ENCODE data around the gene TSSK6.

TSSK6 gene

DNA sequence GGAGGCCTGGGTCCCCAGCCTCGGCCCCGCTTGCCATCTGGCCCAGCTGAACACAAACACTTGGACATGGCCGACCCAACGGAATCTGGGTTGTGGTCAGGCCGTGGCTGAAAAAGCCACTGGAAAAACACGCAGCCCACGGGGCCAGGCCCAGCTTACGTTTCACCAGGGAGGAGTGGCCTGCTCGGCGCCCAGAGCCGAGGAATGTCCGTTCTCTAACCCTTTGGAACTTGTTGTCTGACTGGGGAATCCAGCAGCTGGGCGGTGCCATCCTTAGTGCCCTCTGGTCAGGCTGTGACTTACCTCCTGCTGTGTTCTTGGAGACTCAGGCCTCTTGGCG lies 36.5 kb upstream of the TSSK6 start:
- TF ChIP-seq TCF12 (IDR thresholded peaks at IDR 0.05; ENCODE audit: low read depth): no peak
- TF ChIP-seq, protein P1, sequence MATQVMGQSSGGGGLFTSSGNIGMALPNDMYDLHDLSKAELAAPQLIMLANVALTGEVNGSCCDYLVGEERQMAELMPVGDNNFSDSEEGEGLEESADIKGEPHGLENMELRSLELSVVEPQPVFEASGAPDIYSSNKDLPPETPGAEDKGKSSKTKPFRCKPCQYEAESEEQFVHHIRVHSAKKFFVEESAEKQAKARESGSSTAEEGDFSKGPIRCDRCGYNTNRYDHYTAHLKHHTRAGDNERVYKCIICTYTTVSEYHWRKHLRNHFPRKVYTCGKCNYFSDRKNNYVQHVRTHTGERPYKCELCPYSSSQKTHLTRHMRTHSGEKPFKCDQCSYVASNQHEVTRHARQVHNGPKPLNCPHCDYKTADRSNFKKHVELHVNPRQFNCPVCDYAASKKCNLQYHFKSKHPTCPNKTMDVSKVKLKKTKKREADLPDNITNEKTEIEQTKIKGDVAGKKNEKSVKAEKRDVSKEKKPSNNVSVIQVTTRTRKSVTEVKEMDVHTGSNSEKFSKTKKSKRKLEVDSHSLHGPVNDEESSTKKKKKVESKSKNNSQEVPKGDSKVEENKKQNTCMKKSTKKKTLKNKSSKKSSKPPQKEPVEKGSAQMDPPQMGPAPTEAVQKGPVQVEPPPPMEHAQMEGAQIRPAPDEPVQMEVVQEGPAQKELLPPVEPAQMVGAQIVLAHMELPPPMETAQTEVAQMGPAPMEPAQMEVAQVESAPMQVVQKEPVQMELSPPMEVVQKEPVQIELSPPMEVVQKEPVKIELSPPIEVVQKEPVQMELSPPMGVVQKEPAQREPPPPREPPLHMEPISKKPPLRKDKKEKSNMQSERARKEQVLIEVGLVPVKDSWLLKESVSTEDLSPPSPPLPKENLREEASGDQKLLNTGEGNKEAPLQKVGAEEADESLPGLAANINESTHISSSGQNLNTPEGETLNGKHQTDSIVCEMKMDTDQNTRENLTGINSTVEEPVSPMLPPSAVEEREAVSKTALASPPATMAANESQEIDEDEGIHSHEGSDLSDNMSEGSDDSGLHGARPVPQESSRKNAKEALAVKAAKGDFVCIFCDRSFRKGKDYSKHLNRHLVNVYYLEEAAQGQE (IDR thresholded peaks at IDR 0.05; ENCODE audit: low read depth): no peak
- no peak for TF ChIP-seq CEBPB (IDR thresholded peaks at IDR 0.05)

- TF ChIP-seq, protein P2, sequence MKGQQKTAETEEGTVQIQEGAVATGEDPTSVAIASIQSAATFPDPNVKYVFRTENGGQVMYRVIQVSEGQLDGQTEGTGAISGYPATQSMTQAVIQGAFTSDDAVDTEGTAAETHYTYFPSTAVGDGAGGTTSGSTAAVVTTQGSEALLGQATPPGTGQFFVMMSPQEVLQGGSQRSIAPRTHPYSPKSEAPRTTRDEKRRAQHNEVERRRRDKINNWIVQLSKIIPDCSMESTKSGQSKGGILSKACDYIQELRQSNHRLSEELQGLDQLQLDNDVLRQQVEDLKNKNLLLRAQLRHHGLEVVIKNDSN (IDR thresholded peaks at IDR 0.05): no peak
- TF ChIP-seq TCF12 (IDR thresholded peaks at IDR 0.05; ENCODE audit: low read depth) (no peak), TEAD4 (IDR thresholded peaks at IDR 0.05) (no peak)
Measured at GRCh38 chr19:19550972-19551852, 35.9 kb upstream of the TSSK6 start.

GRCh38 chr19:19550485-19550929 lies 35.2 kb upstream of the TSSK6 start:
- no peak for TF ChIP-seq MAX (IDR thresholded peaks at IDR 0.05)
- no peak for TF ChIP-seq YY1 (IDR thresholded peaks at IDR 0.05; ENCODE audit: low read depth)
- no peak for TF ChIP-seq TCF12 (IDR thresholded peaks at IDR 0.05; ENCODE audit: low read depth)
- no peak for TF ChIP-seq EP300 (IDR thresholded peaks at IDR 0.05; ENCODE audit: borderline replicate concordance)
- TF ChIP-seq, protein P2 (IDR thresholded peaks at IDR 0.05): no peak
- no peak for TF ChIP-seq EGR1 (IDR thresholded peaks at IDR 0.05)
- no peak for TF ChIP-seq CEBPB (IDR thresholded peaks at IDR 0.05)
- TF ChIP-seq, protein P1 (IDR thresholded peaks at IDR 0.05; ENCODE audit: low read depth): no peak
- no peak for TF ChIP-seq RAD21 (IDR thresholded peaks at IDR 0.05; ENCODE audit: low read depth)
- TF ChIP-seq CREB1 (IDR thresholded peaks at IDR 0.05; ENCODE audit: low read depth): no peak
- TF ChIP-seq TEAD4 (IDR thresholded peaks at IDR 0.05): no peak
- no peak for TF ChIP-seq TAF1 (IDR thresholded peaks at IDR 0.05; ENCODE audit: low read depth)
- no peak for TF ChIP-seq FOXM1 (IDR thresholded peaks at IDR 0.05; ENCODE audit: borderline replicate concordance, low read depth)

DNA sequence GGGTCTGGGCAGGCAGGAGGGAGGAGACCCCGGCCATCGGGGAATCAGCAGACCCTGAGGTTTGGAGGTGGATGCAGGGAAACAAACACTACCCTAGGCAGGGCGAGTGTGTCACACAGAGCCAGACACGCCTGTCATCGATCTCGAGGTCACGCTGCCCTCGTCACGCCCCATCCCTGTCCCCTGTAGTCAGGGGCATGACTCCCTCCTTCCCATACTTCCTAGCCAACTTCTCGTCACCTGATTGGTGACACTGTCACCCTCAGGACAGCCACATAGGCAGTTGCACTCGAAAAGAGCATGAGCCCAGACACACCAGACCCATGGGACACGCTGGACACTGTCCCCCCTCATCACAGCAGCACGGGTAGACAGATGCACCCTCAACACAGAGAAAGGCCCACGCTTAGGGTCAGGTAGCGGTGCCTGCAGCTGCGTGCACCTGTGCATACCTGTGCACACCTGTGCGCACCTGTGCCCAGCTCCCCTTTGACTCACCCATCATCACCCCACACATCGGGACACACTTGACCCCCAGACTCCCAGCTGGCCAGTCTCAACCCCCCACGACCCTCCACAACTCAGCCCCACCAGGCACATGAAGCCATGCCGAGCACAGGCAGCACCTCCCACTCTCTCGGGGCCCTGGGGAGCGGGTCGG lies 34.6 kb upstream of the TSSK6 start:
- TF ChIP-seq, protein P2 (IDR thresholded peaks at IDR 0.05): no peak
- no peak for TF ChIP-seq TCF12 (IDR thresholded peaks at IDR 0.05; ENCODE audit: low read depth)
- no peak for TF ChIP-seq EGR1 (IDR thresholded peaks at IDR 0.05)
- no peak for TF ChIP-seq MAX (IDR thresholded peaks at IDR 0.05)
- TF ChIP-seq CREB1 (IDR thresholded peaks at IDR 0.05; ENCODE audit: low read depth): no peak
- no peak for TF ChIP-seq TAF1 (IDR thresholded peaks at IDR 0.05; ENCODE audit: low read depth)
- no peak for TF ChIP-seq TEAD4 (IDR thresholded peaks at IDR 0.05)
- TF ChIP-seq FOXM1 (IDR thresholded peaks at IDR 0.05; ENCODE audit: borderline replicate concordance, low read depth): no peak
- no peak for TF ChIP-seq RAD21 (IDR thresholded peaks at IDR 0.05; ENCODE audit: low read depth)
- TF ChIP-seq EP300 (IDR thresholded peaks at IDR 0.05; ENCODE audit: borderline replicate concordance): no peak
- TF ChIP-seq, protein P1 (IDR thresholded peaks at IDR 0.05; ENCODE audit: low read depth): no peak
- TF ChIP-seq NFIC (IDR thresholded peaks at IDR 0.05): no peak
- no peak for TF ChIP-seq YY1 (IDR thresholded peaks at IDR 0.05; ENCODE audit: low read depth)

Data from Ishikawa (cell line).